Kasumi-1 (cell line): Measurements from ENCODE around the gene LARP4B.

ENCODE experiments used
- DNase-seq, 2 experiments: peaks; one replicate each; lab custom pipeline; 2025; lab: John Stamatoyannopoulos, UW

Gene LARP4B

DNA sequence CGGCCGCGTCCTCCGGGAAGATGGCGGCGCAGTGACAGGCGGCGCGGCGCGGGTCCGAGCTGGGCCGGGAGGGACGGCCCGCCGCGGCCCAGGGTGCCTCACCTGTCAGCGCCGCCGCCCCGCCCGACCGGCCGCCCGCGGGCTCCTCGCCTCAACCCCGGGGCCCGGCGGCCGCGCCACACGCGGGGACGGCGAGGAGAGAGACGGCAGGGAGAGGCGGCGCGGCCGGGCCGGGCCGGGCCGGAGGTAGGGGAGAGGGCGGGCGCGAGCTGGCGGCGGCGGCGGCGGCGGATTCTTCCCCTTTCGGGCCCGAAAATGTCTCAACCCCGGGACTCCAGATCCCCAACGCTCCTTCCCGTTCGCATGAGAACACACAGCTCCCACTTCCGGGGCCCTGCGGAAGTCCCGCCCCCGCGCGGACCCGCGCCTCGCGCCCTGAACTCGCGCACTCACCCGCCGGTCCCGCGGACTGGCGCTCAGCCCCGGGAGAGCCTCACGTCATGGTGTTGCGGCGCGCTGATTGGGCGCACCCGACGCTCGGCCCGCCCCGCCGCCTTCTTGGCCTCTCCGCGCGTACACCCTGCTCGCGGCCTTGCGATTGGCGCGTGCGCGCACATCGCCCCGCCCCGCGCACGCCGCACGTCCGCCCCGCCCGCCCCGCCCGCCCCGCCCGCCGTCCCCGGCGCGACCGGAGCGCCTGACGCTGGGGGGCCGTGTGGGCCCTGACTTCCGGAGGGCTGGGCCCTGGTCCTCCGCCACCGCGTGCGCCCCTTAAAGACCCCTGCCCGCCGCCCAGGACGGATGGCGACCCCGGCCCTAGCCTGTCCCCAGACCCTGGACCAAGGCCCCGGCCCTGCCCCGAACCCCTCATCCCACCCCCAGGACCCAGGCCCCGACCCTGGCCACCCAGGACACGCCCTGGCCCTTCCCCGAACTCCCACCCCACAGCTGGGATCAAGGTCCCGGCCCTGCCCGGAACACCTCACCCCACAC, at the start of gene LARP4B:
TSS of gene LARP4B (minus strand) at position 380 of the 993 bp plus-strand sequence. CDS start 45,984 bp downstream, outside the sequence.
- DNase-seq = peak; percentile 96 to 99

DNA sequence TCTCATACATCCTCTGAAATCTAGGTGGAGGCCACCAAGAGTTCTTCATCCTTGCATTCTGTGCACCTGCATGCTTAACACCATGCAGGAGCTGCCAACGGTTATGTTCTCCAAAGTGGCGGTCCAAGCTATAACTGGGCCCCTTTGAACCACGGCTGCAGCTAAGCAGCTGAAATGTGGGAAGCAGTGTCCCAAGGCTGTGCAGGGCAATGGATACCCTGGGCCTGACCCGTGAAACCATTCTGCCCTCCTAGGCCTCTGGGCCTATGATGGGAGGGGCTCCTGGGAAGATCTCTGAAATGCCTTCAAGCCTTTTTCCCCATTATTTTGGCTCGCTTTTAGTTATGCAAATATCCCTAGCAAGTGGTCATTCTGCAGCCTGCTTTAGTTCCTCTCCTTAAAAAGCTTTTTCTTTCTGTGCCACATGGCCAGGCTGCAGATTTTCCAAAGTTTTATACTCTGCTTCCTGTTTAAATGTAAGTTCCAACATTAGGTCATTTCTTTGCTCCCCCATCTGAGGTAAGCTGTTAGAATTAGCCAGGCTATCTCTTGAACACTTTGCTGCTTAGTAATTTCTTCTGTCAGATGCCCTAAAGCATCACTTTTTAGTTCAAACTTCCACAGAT, 49.1 kb upstream of the LARP4B start:
- DNase-seq = no peak

DNA sequence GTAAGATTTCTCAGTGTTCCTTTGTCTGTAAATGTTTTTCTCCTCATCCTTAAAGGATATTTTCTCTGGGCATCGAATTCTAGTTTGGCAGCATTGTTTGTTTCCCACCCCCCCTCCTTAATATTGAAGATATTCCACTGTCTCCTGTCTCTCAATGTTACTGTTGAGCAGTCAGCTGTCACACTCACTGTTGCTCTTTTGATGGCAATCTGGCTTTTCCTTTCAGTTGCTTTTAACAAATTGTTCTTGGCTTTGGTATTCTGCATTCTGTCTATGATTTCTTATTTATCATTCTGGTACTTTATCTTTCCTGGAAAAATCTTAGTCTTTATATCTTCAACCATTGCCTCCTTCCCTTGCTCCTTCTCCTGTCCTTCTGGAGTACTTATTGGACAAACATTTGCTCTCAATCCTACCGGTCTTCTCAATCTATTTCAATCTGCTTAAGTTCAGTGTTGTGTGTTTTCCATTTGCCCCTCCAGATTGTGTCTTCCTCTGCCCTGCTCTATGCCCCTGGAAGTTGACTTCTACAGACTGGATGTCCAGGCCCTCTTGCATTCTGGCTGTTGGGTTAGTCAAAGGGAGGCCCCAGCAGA, 47.4 kb upstream of the LARP4B start:
- DNase-seq = peak; percentile 34 to 43

DNA sequence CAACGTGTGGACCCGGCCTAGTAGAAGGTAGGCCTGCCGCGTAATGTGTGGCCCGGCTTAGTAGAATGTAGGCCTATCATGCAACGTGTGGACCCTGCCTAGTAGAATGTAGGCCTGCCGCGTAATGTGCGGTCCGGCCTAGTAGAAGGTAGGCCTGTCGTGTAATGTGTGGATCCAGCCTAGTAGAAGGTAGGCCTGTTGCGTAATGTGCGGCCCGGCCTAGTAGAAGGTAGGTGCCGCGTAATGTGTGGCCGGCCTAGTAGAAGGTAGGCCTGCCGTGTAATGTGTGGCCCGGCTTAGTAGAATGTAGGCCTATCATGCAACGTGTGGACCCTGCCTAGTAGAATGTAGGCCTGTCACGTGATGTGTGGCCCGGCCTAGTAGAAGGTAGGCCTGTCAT, 44.8 kb upstream of the LARP4B start:
- no peak for DNase-seq

DNA sequence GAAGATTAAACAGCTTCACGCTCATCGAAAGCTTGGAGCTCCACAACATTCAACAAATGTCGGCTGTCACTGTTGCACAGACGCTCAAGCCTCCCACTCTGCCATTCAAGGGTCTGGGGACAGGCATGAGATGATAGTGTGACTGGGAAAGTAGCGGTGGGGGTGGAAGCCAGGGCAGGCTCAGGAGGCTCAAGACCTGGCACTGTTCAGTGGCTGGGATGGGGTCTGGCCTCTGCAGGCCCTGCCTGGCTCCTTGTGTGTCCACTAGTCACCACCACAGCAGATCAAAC, 43.2 kb upstream of the LARP4B start:
- no peak for DNase-seq

DNA sequence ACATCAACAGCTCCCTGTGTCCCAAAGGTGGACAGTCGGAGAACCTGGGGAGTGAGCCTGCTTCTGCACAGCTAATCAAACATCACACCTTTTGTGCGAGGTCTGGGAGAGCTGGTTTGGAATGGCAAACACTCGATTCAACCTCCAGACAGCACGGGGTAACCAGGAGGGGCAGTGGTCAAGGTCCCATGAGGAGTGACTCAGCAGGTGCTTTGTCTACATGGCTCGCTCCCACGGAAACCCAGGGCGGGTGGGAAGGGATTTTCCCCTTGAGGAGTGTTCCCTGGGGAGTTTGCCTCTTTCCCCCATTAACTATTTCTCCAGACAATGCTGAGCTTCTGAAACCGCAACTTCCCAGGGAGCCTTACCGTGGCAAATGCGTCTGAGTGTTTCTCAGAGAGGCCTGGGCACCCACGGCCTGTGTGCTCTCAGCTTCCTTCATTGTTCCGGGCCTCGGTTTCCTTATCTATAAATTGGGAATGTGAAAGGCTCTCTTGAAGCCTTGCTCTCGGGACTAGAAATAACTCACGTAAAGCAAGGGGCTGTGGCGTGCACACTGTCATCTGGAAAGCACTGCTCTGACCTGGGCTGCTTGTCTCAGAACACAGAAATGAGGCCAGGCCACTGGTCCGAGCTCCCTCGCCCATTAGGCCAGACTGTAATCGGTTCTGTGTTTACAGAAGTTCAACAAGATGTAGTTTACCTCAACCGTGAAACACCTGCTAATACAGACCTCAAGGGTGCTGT, 42.7 kb upstream of the LARP4B start:
- DNase-seq = no peak

DNA sequence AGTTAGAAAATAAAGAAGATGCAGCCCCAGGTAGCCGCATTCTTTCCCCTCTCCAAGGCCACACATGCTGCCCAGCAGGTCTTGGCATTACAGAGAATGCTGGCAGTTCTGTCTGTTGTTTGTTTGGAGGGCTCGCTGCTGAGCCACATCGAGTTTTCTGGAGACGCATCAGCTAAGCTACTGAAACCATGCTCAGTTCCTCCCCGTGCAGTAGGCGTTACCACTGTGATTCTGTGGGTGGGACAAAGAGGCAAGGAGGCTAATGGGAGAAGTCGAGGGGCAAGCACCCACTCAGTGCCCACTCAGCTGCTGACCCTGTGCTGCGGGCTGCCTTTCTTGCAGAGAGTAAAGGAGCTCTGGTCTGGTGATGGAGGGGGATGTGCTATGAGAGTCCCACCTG, 41.3 kb upstream of the LARP4B start:
- DNase-seq = no peak

DNA sequence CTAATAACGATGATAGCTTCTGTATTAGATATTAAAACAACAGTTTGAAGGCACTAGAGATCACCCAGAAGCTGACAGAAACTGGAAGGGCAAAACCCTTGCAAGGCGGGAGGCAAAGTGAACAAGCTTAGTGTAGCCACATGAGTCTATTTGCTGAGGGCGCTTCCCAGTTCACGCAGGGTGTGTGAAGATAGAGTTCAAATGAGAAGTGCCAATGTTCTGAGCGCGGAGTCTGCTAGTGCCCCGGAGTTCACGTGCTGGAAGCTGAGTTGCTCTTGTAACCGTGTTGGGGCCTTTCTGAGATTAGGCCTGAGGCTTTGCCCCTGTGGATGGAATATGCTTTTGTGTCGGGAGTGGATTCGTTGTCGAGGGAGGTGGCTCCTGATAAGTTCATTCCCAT, 40.1 kb upstream of the LARP4B start:
- no peak for DNase-seq

DNA sequence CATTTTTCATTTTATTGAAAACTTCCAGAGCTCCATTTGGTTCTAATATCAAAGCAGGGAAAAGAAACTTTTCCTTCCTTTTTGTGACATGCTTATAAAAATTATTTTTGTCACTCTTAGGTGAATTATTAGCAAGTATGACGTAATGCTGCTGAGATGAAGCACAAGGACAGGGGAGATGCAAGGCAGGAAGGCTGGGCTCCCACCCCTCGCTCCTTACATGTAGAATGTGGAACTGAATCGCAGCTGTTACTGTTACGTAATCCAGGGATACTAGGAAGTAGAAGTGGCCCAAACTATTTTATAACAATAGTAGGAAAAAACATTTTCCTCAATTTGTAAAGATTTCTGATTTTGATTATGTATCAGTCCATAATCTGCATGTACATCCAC, 39.6 kb upstream of the LARP4B start:
- peak; percentile 65 for DNase-seq

DNA sequence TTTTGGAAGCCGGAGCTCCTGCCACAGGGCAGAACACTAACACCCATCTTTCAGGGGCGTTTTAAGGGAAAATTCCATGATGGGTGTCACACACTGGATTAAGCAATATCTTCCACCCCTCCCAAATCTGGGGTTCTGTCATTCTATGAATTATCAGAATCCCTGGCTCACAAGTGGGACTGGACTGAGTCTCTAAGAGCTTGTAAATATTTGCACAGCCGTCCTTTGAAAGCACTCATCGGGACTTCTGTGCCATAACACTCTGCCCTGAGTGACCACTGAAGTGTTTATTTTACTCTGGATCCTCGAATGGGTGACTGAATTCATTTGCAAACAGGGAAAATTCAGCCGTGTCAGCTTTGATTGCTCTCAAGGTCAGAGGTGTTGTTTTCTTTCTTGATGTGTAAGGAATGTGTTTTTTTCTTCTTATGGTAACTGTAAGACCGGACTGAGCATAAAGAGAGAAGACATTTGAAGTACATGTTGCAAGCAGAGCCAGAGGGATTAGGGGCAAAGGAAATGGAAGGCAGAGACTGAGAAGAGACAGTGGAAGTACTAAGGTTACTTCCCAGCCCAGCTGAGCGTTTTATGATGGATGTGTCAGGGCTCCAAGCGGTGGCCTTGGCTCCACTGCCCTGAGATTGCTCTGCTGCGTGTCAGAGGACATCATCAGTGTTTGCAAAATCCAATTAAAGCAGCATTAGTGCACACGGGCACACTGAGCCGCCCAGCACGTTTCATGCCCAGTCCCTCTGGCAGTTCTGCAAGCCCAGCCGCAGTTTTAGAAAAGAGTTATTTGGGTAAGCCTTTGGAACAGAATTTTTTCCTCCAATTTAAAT, 39.0 kb upstream of the LARP4B start:
- no peak for DNase-seq

DNA sequence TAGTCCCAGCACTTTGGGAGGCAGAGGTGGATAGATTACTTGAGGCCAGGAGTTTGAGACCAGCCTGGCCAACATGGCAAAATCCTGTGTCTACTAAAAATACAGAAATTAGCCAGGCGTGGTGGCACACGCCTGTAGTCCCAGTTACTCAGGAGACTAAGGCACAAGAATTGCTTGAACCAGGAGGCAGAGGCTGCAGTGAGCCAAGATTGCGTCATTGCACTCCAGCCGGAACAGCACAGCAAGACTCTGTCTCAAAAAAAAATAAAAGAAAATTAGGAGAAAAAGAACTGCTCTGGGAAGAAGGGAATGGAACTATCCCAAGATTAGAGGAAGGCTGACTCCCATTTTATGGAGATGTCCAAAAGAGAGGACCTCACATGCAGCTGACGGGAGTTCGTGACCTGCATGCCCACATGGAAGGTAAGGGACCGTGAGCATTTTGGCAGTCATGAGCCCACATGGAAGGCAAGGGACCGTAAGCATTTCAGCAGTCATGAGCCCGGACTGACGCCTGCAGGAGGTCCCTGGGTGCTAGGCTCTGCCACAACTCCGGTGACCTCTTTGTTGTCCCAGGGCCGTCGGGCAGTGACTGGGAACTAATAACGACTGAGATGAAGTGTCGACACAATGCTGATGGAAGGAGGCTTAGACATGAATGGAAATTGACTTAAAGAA, 38.1 kb upstream of the LARP4B start:
- no peak for DNase-seq

DNA sequence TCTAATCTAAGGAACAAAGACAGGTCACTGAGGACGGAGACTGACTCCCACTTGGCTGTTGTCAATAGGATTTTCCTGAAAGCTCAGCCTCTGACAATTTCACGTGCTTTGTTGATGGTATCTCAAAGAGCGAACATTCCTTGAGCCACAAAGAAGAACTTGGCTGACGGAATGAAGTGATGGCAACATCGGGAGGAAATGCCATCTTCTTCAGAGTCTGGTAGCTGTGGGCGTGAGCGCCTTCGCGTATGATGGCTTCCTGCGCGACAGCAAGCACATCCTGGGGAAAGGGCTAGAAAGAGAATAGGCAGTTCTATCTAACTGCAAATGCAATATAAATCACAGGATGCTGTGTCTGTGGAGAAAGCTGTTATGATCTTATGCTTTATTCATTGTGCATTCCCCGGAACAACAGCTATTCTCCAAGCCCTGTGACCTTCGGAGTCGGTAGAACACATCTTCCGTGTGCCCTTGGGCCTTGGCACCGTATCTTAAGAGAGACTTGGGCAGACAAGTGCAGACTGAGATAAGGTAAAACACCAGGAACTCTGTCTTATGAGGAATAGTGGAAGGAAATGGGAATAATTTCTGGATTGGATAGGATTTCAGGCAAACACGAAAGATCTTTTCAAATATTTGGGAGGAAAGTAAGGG, 37.2 kb upstream of the LARP4B start:
- no peak for DNase-seq

DNA sequence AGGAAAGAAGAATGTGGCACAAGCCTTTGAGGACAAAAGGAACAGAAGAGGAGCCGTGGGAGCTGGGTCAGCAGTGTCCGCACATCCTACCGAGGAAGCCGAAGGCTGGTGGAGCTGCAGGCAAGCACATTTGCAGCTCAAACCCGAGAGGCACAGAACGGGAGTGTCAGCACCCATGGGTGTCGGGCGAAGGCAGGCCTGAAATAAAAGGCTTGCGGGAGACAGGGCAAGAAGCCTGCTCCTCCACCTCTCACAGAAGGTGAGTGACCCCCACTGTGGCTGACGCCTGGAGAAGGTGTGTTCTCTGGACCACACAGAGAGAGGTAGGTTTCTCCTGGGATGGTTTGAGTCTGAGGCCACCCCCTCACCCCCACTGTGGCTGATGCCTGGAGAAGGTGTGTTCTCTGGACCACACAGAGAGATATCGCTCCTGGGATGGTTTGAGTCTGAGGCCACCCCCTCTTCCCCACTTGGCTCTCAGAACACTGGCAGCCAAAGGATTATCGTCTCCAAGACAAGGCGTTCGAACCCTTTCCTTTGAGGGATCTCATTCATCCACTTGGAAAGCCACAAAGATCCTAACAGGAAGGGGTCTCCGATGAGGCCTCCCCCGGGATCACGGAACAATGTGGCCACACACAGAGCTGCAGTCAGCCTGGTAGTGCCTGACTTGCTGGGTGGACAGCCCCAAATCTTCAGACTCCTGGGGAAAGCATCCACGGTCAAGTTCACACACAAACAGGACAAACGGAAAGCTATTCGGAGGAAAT, 35.1 kb upstream of the LARP4B start:
- DNase-seq = no peak

DNA sequence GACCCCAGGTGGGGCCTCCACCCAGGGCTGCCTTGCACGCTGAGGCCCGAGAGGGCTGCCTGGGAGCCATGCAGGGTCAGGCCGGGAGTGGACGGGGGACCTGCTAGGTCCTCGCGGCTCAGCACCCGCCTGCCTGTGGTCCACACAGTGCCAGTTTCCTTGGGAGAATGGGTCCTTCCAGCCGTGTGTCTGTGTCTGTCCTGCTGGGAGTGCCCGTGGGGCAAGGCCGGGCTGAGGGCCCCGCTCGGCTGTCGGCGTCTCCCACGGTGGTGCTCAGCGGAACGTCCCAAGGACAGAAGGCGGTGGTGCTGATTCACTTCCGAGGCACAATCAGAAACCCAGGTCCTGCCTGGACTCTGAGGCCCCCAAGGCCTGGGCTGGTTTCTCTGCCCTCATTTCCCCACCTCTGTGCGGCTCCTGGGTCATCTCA, 33.5 kb upstream of the LARP4B start:
- DNase-seq = no peak

DNA sequence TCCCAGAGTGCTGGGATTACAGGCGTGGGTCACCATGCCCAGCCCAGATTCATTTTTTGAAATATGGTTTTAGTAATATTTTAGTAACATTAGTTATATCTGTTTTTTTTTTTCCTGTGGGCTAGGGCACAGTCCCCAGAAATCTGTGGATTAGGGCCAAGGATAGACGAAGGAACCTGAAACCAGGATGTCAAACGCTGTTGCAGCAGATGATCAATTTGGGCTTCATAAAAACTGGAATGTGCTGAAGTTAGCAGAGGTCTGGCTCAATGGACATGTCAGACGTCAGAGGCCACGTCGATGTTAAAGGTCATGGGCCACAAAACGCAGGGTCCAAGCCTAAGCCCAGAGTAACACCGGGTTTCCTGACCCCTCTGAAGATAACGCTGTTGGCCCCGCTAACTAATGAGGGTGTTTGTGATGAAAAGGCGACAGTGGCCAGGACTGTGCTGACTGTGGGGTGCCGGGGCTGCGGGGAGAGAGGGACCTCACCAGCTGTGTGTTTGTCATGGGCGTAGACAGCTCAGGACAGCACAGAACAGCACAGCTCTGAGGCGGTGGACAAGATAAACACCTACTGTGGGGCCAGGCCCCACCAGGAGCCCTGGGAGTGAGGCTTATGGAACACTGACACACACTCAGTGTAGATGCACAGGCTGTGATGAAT, 32.9 kb upstream of the LARP4B start:
- DNase-seq = no peak

DNA sequence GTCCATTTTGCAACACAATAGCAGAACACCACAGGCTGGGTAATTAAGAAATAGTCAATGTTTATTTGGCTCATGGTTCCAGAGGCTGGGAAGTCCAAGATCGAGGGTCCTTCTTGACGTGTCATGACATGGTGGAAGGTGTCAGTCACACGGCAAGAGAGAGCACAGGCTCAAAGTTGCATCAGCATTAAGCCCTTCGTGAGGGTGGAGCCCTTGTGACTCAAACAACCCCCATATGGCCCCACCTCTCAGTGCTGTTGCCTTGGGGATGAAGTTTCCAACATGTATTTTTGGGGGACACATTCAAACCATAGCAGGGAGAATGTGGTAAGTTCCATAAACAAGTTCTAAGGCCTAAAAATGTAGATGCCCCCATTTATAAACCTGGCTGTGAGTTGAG, 32.1 kb upstream of the LARP4B start:
- DNase-seq = no peak

DNA sequence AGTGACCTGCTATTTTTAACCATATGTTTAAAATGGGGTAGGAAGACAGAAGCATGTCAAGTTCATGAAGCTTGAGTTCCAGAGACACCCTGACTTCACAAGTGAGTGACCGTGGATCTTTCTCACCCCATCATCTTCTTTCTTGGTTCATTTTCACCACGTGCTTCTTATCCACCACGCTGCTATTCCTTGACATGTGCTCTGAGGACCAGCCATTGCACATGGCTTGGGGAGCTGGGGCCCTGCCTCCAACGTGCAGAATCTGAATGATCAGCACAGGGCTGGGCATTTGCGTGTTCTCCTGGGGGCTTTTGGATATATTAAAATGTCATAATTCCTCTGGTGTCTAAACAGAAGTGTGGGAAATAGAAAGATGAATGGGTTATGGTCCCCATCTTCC, 31.7 kb upstream of the LARP4B start:
- DNase-seq = no peak

DNA sequence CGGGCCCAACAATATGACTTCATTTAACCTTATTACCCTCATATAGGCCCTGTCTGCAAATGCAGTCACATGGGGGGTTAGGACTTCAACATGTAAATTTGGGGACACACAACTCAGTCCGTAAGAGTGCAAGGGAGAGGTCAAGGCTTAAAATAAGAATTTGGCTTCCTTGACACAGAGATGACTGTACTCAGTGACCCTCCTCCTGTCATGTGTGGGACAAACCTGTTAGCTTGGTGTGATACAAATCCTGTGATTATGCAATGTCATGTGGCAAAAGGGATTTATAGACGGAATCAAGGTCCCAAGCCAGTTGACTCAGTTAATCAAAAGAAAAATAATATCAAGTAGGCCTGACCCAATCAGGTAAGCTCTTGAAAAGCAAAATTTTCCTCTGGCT, 30.8 kb upstream of the LARP4B start:
- no peak for DNase-seq

DNA sequence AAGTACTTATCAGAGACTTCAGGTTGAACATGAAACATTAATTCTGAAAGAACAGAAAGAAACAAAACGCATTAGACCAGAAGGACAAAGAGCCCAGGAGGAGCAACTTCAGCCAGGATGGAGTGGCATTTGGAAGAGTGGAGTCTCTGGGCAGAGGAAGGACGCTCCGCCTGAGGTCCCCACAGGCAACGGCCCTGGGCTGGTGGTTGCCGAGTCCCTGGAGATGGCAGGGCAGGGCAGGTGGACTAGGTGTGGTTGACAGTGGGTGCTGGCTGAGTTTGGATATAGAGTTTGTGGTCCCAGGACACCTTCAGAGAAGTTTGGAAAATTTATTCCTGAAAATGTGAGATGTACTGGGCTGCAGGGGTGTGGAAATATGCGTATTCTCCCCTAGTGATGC, 27.4 kb upstream of the LARP4B start:
- DNase-seq = no peak
